Spleen (tissue), 7 donors: ENCODE results near the gene PTPN6.

Experiments
- CTCF ChIP-seq, 11 experiments: fragments of 200-600 bp in 7 of 11; fragments of 450-650 bp in 4 of 11; sonication (generic) in 4 of 11; IDR thresholded peaks in 8 of 11; conservative IDR thresholded peaks in 3 of 11; 1 replicate in 7 of 11; 2 replicates in 4 of 11; pipeline versions ENCODE4 v1.4.0 to v1.8.0; 2016 to 2021; ENCODE audit warnings: antibody characterized with exemption in 11 of 11, inconsistent platforms in 4 of 11, mild to moderate bottlenecking in 1 of 11
- POLR2A ChIP-seq, 3 donors: fragments of 450-650 bp; IDR thresholded peaks; one replicate each; pipeline ENCODE4 v1.5.1; 2017; ENCODE audit warnings: antibody characterized with exemption in 3 of 3, mild to moderate bottlenecking in 1 of 3
- POLR2AphosphoS5 ChIP-seq, 3 donors: sonication (generic); formaldehyde crosslinking; IDR thresholded peaks; one replicate each; pipeline ENCODE4 v1.5.1; 2017; ENCODE audit warnings: antibody characterized with exemption in 3 of 3
- donor health status: DM: no; HTN: no; CAD: no; lungs with moderate emphysema.
- donor health status: DM: no; HTN: no; CAD: no.
- donor health status: DM: no; HTN: no; CAD: no.

- TF ChIP-seq CTCF (IDR thresholded peaks at IDR 0.05 in 8 of 11, conservative IDR thresholded peaks at IDR 0.05 in 3 of 11) (no peak), POLR2A (IDR thresholded peaks at IDR 0.05) (no peak), POLR2AphosphoS5 (IDR thresholded peaks at IDR 0.05) (no peak)
These were observed 29.6 kb downstream of the PTPN6 start for GRCh38 chr12:6980740-6981139.
